ENCODE data around the gene RPS16. TPM values are rescaled to one million over a fixed set of nuclear protein-coding genes. Genes with fewer than 3 reads are reported as not detected.
"Not testable (repeated sequence)": the region's sequence is repeated elsewhere in the genome, so short reads cannot be mapped to it uniquely, and the experiment has no call there.

The RPS16 gene
- total and polyA plus RNA-seq, 2 donors (not counting 1 experiment from before 2014, with no cell fraction given): 3,910 to 6,448 TPM

DNA sequence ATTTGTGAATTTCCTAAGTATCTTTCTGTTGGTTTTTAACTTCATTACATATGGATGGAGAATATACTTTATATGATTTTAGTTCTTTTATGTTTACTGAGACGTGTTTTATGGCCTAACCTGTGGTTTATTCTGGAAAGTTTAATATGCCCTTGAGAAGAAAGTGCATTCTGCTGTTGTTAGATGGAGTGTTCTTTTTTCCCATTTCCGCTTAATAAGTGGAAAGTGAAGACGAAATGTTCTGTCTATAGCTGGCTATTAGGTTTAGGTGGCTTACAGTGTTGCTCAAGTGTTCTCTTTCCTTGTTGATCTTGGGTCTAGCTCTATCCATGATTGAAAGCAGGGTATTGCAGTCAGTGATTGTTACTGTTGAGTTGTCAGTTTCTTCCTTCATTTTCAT, 27.7 kb upstream of the RPS16 start:
- H3K4me1 Mint-ChIP-seq: no peaks in the 10 kb centered on the region
- WGBS (ENCODE audit: insufficient coverage): 100% methylated on average over 2 of the region's 3 CpGs
- Histone ChIP-seq H3K9me3 (ENCODE audit: control extremely low read depth in 1 of 3, control insufficient read depth in 2 of 3, insufficient read depth in 1 of 3, low read length in 2 of 3) (no peaks in the 10 kb centered on the region), H3K4me3 (ENCODE audit: control extremely low read depth in 1 of 5, extremely low read depth in 1 of 5, insufficient read depth in 1 of 5, low read depth in 2 of 5, low read length in 4 of 5) (no peak overlapping the region), H4K20me1 (ENCODE audit: control insufficient read depth, insufficient read depth, low read length, poor library complexity, severe bottlenecking) (peaks cover 60% of the 10 kb centered on the region), H3K9ac (ENCODE audit: low read length) (no peak overlapping the region), H3K36me3 (replicated peaks in 1 of 2; ENCODE audit: control extremely low read depth in 1 of 2, control insufficient read depth in 1 of 2, extremely low read depth in 1 of 2, insufficient read depth in 2 of 2, low read length in 1 of 2) (peaks cover 20 to 84% of the 10 kb centered on the region in 2 experiments), H3K27me3 (replicated peaks in 1 of 4; ENCODE audit: control extremely low read depth in 1 of 4, control insufficient read depth in 3 of 4, insufficient read depth in 4 of 4, low read length in 3 of 4) (no peaks in the 10 kb centered on the region), H3K27ac (ENCODE audit: low read length in 2 of 2) (no peak overlapping the region), H3K4me1 (ENCODE audit: control insufficient read depth in 2 of 2, insufficient read depth in 2 of 2, low read length in 2 of 2) (no peaks in the 10 kb centered on the region), H2AFZ (ENCODE audit: insufficient read depth, low read depth, low read length, poor library complexity, severe bottlenecking) (no peak overlapping the region), H3K4me2 (replicated peaks; ENCODE audit: low read depth, low read length, poor library complexity, severe bottlenecking) (no peak overlapping the region), H3K79me2 (ENCODE audit: control insufficient read depth, insufficient read depth, low read length) (peaks cover 43% of the 10 kb centered on the region)
- H3K4me3 Mint-ChIP-seq: no peak overlapping the region
- ChIA-PET CTCF (interaction anchor here (0.7 to 3.8 kb wide), 3 partner anchors 11 to 73 kb away, joined by 3 to 16 read pairs (median 4); no protein-coding TSS in a partner anchor), POLR2A (no interaction called here)
- no peaks in the 10 kb centered on the region for H3K27me3 Mint-ChIP-seq
- TF ChIP-seq EZH2 (IDR thresholded peaks at IDR 0.05; ENCODE audit: borderline replicate concordance, insufficient read depth, low read depth, low read length, poor library complexity, severe bottlenecking): no peak
- TF ChIP-seq CTCF (IDR thresholded peaks at IDR 0.05): no peak
- H3K9me3 Mint-ChIP-seq (ENCODE audit: insufficient read depth): no peaks in the 10 kb centered on the region
- DNase-seq: no peak
- H3K27ac Mint-ChIP-seq: no peak overlapping the region
- intact Hi-C loops (cut with micrococcal nuclease): no loop called here
- no peak for ATAC-seq (ENCODE audit: low read depth)

GRCh38 chr19:39451257-39451656, 15.5 kb upstream of the RPS16 start:
- H3K4me1 ChIP-seq (ENCODE audit: control insufficient read depth in 2 of 2, insufficient read depth in 2 of 2, low read length in 2 of 2): peaks cover 35 to 43% of the 10 kb centered on the region in 2 donors
- 96% methylated on average over 7 of the region's 8 CpGs for WGBS (ENCODE audit: insufficient coverage)
- not testable (repeated sequence) for H3K27ac ChIP-seq (ENCODE audit: low read length in 2 of 2)

More at GRCh38 chr19:39451257-39451656, 15.5 kb upstream of the RPS16 start:
- DNase-seq; ATAC-seq (ENCODE audit: low read depth); H3K4me3 ChIP-seq (ENCODE audit: control extremely low read depth in 1 of 5, extremely low read depth in 1 of 5, insufficient read depth in 1 of 5, low read depth in 2 of 5, low read length in 4 of 5); H3K4me2 ChIP-seq (replicated peaks; ENCODE audit: low read depth, low read length, poor library complexity, severe bottlenecking); H3K9me3 ChIP-seq (ENCODE audit: control extremely low read depth in 1 of 3, control insufficient read depth in 2 of 3, insufficient read depth in 1 of 3, low read length in 2 of 3); H2AFZ ChIP-seq (ENCODE audit: insufficient read depth, low read depth, low read length, poor library complexity, severe bottlenecking); H3K27ac Mint-ChIP-seq; POLR2A ChIA-PET; intact Hi-C loops (cut with micrococcal nuclease); H3K4me3 Mint-ChIP-seq; H3K9me3 Mint-ChIP-seq (ENCODE audit: insufficient read depth); H3K27me3 ChIP-seq (replicated peaks in 1 of 4; ENCODE audit: control extremely low read depth in 1 of 4, control insufficient read depth in 3 of 4, insufficient read depth in 4 of 4, low read length in 3 of 4); CTCF ChIA-PET; H3K9ac ChIP-seq (ENCODE audit: low read length); H3K27me3 Mint-ChIP-seq: not testable (repeated sequence)
- H4K20me1 ChIP-seq (ENCODE audit: control insufficient read depth, insufficient read depth, low read length, poor library complexity, severe bottlenecking): peaks cover 86% of the 10 kb centered on the region
- peaks cover 62% of the 10 kb centered on the region for H3K4me1 Mint-ChIP-seq
- peaks cover 95% of the 10 kb centered on the region for H3K79me2 ChIP-seq (ENCODE audit: control insufficient read depth, insufficient read depth, low read length)
- peaks cover 0 to 39% of the 10 kb centered on the region in 2 experiments for H3K36me3 ChIP-seq (replicated peaks in 1 of 2; ENCODE audit: control extremely low read depth in 1 of 2, control insufficient read depth in 1 of 2, extremely low read depth in 1 of 2, insufficient read depth in 2 of 2, low read length in 1 of 2)
